Liver (tissue), 9 donors: Measurements from ENCODE around the gene DYSF. TPM values are rescaled to one million over a fixed set of nuclear protein-coding genes. Genes with fewer than 3 reads are reported as not detected.

Experiments used
- DNase-seq: peaks from one replicate; pipeline ENCODE4 v3.0.0-alpha.2; 2017; ENCODE audit warnings: low spot score
- H3K27ac ChIP-seq, 2 donors: one replicate each; pipeline ENCODE4 v1.7.0; 2013; ENCODE audit warnings: inconsistent platforms in 2 of 2, low read length in 2 of 2, control low read depth in 1 of 2, low read depth in 1 of 2, mild to moderate bottlenecking in 1 of 2
- H3K27me3 ChIP-seq, 4 donors: one replicate each; pipeline versions ENCODE4 v1.6.1 to v1.7.0; 2013; ENCODE audit warnings: low read length in 3 of 4, inconsistent platforms in 1 of 4, mild to moderate bottlenecking in 1 of 4, moderate library complexity in 1 of 4; ENCODE audit not compliant: control insufficient read depth in 4 of 4, insufficient read depth in 4 of 4
- H3K36me3 ChIP-seq, 4 donors: one replicate each; pipeline versions ENCODE4 v1.6.1 to v1.7.0; 2013; ENCODE audit warnings: low read length in 3 of 4, mild to moderate bottlenecking in 3 of 4, low read depth in 1 of 4, moderate library complexity in 1 of 4; ENCODE audit not compliant: control insufficient read depth in 4 of 4, insufficient read depth in 3 of 4
- H3K4me1 ChIP-seq, 4 donors: one replicate each; pipeline versions ENCODE4 v1.6.1 to v1.7.0; 2013; ENCODE audit warnings: low read length in 3 of 4, mild to moderate bottlenecking in 3 of 4, moderate library complexity in 1 of 4; ENCODE audit not compliant: control insufficient read depth in 4 of 4, insufficient read depth in 4 of 4
- H3K4me3 ChIP-seq, 3 donors: one replicate each; pipeline versions ENCODE4 v1.6.1 to v1.7.0; 2013; ENCODE audit warnings: low read length in 3 of 3, control low read depth in 1 of 3, low read depth in 1 of 3, mild to moderate bottlenecking in 1 of 3
- H3K9ac ChIP-seq, 2 donors: one replicate each; pipeline ENCODE4 v1.7.0; 2013; ENCODE audit warnings: low read length in 2 of 2, mild to moderate bottlenecking in 2 of 2, moderate library complexity in 2 of 2, control low read depth in 1 of 2, low read depth in 1 of 2
- H3K9me3 ChIP-seq, 4 donors: one replicate each; pipeline versions ENCODE4 v1.6.1 to v1.7.0; 2013; ENCODE audit warnings: low read length in 3 of 4; ENCODE audit not compliant: control insufficient read depth in 4 of 4
- CTCF ChIP-seq: fragments of 150-350 bp; IDR thresholded peaks from 2 replicates; pipeline ENCODE4 v1.5.1; 2017; ENCODE audit warnings: improper control_type of control experiment, low read depth, low read length; ENCODE audit not compliant: missing input control
- EGR1 ChIP-seq, 2 donors: IDR thresholded peaks; 2 replicates each; pipeline ENCODE4 v1.6.1; 2016 to 2018; ENCODE audit warnings: antibody characterized with exemption in 2 of 2, low read depth in 2 of 2
- FOXA1 ChIP-seq: IDR thresholded peaks from 2 replicates; pipeline ENCODE4 v1.6.1; 2016; ENCODE audit warnings: antibody characterized with exemption
- FOXA2 ChIP-seq: IDR thresholded peaks from 2 replicates; pipeline ENCODE4 v1.6.1; 2016; ENCODE audit warnings: antibody characterized with exemption
- GABPA ChIP-seq, 2 donors: IDR thresholded peaks in 1 of 2; conservative IDR thresholded peaks in 1 of 2; 2 replicates each; pipeline ENCODE4 v1.6.1; 2016; ENCODE audit warnings: antibody characterized with exemption in 2 of 2, mild to moderate bottlenecking in 1 of 2, moderate library complexity in 1 of 2
- HNF4A ChIP-seq, 2 donors: conservative IDR thresholded peaks; 2 replicates each; pipeline ENCODE4 v1.6.1; 2016; ENCODE audit warnings: antibody characterized with exemption in 2 of 2, mild to moderate bottlenecking in 2 of 2
- HNF4G ChIP-seq: IDR thresholded peaks from 2 replicates; pipeline ENCODE4 v1.6.1; 2016; ENCODE audit warnings: antibody characterized with exemption
- JUND ChIP-seq, 2 donors: IDR thresholded peaks; 2 replicates each; pipeline ENCODE4 v1.6.1; 2016; ENCODE audit warnings: antibody characterized with exemption in 2 of 2
- MAX ChIP-seq: IDR thresholded peaks from 2 replicates; pipeline ENCODE4 v1.6.1; 2016; ENCODE audit warnings: antibody characterized with exemption
- NR2F2 ChIP-seq: IDR thresholded peaks from 2 replicates; pipeline ENCODE4 v1.6.1; 2016; ENCODE audit warnings: antibody characterized with exemption
- RAD21 ChIP-seq, 2 donors: IDR thresholded peaks; 2 replicates each; pipeline ENCODE4 v1.6.1; 2016; ENCODE audit warnings: antibody characterized with exemption in 2 of 2, mild to moderate bottlenecking in 2 of 2
- RXRA ChIP-seq, 2 donors: IDR thresholded peaks; 2 replicates each; pipeline ENCODE4 v1.6.1; 2017 to 2018; ENCODE audit warnings: antibody characterized with exemption in 2 of 2, mild to moderate bottlenecking in 1 of 2
- SP1 ChIP-seq: IDR thresholded peaks from 2 replicates; pipeline ENCODE4 v1.6.1; 2018; ENCODE audit warnings: antibody characterized with exemption, mild to moderate bottlenecking
- TAF1 ChIP-seq: conservative IDR thresholded peaks from 2 replicates; pipeline ENCODE4 v1.6.1; 2016; ENCODE audit warnings: antibody characterized with exemption, mild to moderate bottlenecking
- YY1 ChIP-seq: IDR thresholded peaks from 2 replicates; pipeline ENCODE4 v1.6.1; 2016; ENCODE audit warnings: antibody characterized with exemption, mild to moderate bottlenecking
- ZBTB33 ChIP-seq: IDR thresholded peaks from 2 replicates; pipeline ENCODE4 v1.6.1; 2016; ENCODE audit warnings: antibody characterized with exemption
- WGBS: extraction: QIAGEN DNeasy Blood & Tissue Kit; methylation state at CpG from one replicate; pipeline ENCODE4 v1.1.7; 2013; 5-methylcytosine and 5-hydroxymethylcytosine counted together
- polyA plus RNA-seq, 2 donors: library from polyadenylated mRNA; stranded (reverse) in 1 of 2; unstranded in 1 of 2; fragments of 200-250 nt in 1 of 2; fragments of >200 nt in 1 of 2; fragmentation: Nextera tagmentation in 1 of 2; extraction: Ambion mirVana in 1 of 2; gene quantifications; one replicate each; pipeline versions ENCODE4 v1.2.1 to v1.2.3, GENCODE V29; 2013 to 2015
- total RNA-seq, 2 donors: library from RNA; depleted of rRNA; stranded (reverse); fragments of >200 nt; gene quantifications; one replicate each; pipeline ENCODE4 v1.2.3, GENCODE V29; 2014
- TF ChIP-seq, protein P1 (sequence below): IDR thresholded peaks from 2 replicates; pipeline ENCODE4 v1.6.1; 2016; ENCODE audit warnings: antibody characterized with exemption
- TF ChIP-seq, protein P2 (sequence below): IDR thresholded peaks from 2 replicates; pipeline ENCODE4 v1.6.1; 2016; ENCODE audit warnings: antibody characterized with exemption, mild to moderate bottlenecking
- donor health status: healthy.
- donor health status: healthy.
- donor health status: healthy.
- donor health status: healthy.
- donor health status: healthy.

The DYSF gene
- total and polyA plus RNA-seq, 4 donors = 8.5 to 20.8 (median 13.6) TPM

GRCh38 chr2:71704131-71704561 is 250.8 kb downstream of the DYSF start:
- no peak for DNase-seq
- H3K27ac ChIP-seq = no peak overlapping the region
- H3K4me3 ChIP-seq = no peak overlapping the region
- WGBS = 88% methylated on average over 9 of the region's 9 CpGs
- no peaks in the 10 kb centered on the region for H3K9me3 ChIP-seq
- no peak for TF ChIP-seq SP1
- no peak for TF ChIP-seq TAF1
- no peak for TF ChIP-seq GABPA (IDR thresholded peaks at IDR 0.05 in 1 of 2, conservative IDR thresholded peaks at IDR 0.05 in 1 of 2)
- TF ChIP-seq FOXA2 = no peak
- no peak for TF ChIP-seq MAX
- TF ChIP-seq CTCF = no peak
- TF ChIP-seq FOXA1 = no peak
- TF ChIP-seq, protein P1, sequence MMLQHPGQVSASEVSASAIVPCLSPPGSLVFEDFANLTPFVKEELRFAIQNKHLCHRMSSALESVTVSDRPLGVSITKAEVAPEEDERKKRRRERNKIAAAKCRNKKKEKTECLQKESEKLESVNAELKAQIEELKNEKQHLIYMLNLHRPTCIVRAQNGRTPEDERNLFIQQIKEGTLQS = no peak
- no peak for TF ChIP-seq NR2F2
- no peak for TF ChIP-seq RXRA (IDR thresholded peaks at IDR 0.05)
- no peak for TF ChIP-seq RAD21 (IDR thresholded peaks at IDR 0.05)
- no peak for TF ChIP-seq YY1
- TF ChIP-seq, protein P2, sequence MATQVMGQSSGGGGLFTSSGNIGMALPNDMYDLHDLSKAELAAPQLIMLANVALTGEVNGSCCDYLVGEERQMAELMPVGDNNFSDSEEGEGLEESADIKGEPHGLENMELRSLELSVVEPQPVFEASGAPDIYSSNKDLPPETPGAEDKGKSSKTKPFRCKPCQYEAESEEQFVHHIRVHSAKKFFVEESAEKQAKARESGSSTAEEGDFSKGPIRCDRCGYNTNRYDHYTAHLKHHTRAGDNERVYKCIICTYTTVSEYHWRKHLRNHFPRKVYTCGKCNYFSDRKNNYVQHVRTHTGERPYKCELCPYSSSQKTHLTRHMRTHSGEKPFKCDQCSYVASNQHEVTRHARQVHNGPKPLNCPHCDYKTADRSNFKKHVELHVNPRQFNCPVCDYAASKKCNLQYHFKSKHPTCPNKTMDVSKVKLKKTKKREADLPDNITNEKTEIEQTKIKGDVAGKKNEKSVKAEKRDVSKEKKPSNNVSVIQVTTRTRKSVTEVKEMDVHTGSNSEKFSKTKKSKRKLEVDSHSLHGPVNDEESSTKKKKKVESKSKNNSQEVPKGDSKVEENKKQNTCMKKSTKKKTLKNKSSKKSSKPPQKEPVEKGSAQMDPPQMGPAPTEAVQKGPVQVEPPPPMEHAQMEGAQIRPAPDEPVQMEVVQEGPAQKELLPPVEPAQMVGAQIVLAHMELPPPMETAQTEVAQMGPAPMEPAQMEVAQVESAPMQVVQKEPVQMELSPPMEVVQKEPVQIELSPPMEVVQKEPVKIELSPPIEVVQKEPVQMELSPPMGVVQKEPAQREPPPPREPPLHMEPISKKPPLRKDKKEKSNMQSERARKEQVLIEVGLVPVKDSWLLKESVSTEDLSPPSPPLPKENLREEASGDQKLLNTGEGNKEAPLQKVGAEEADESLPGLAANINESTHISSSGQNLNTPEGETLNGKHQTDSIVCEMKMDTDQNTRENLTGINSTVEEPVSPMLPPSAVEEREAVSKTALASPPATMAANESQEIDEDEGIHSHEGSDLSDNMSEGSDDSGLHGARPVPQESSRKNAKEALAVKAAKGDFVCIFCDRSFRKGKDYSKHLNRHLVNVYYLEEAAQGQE = no peak
- TF ChIP-seq HNF4A (conservative IDR thresholded peaks at IDR 0.05) = no peak
- no peak for TF ChIP-seq JUND (IDR thresholded peaks at IDR 0.05)
- no peak for TF ChIP-seq ZBTB33
- TF ChIP-seq EGR1 (IDR thresholded peaks at IDR 0.05; ENCODE audit: low read depth in 2 of 2) = no peak
- no peak for TF ChIP-seq HNF4G
- no peak overlapping the region for H3K9ac ChIP-seq
- H3K27me3 ChIP-seq = no peaks in the 10 kb centered on the region
- no peaks in the 10 kb centered on the region for H3K36me3 ChIP-seq
- no peaks in the 10 kb centered on the region for H3K4me1 ChIP-seq
